ENCODE data around the gene VCAN. TPM values are rescaled to one million over a fixed set of nuclear protein-coding genes. Genes with fewer than 3 reads are reported as not detected.

The VCAN gene
- total RNA-seq, 2 donors from 2014 or later: 9.8 to 27.2 TPM

GRCh38 chr5:83441747-83442146 lies 29.8 kb upstream of the VCAN start:
- no peak overlapping the region for H3K4me3 ChIP-seq
- H3K27me3 ChIP-seq: no peaks in the 10 kb centered on the region
- TF ChIP-seq CTCF (IDR thresholded peaks at IDR 0.05): no peak
- intact Hi-C loops (cut with DNase I): no loop called here
- no peak overlapping the region for H3K9ac ChIP-seq (ENCODE audit: low read depth in 2 of 2, low read length in 2 of 2)
- no peak for DNase-seq
- no peaks in the 10 kb centered on the region for H3K4me1 ChIP-seq
- H3K27ac ChIP-seq: no peak overlapping the region
- no peaks in the 10 kb centered on the region for H3K36me3 ChIP-seq
- no peaks in the 10 kb centered on the region for H3K9me3 ChIP-seq

GRCh38 chr5:83443534-83443933 lies 28.0 kb upstream of the VCAN start:
- H3K27ac ChIP-seq: no peak overlapping the region
- H3K9ac ChIP-seq (ENCODE audit: low read depth in 2 of 2, low read length in 2 of 2): no peak overlapping the region
- no peaks in the 10 kb centered on the region for H3K4me1 ChIP-seq
- no peak for DNase-seq
- no peak overlapping the region for H3K4me3 ChIP-seq
- no peaks in the 10 kb centered on the region for H3K36me3 ChIP-seq
- no peaks in the 10 kb centered on the region for H3K27me3 ChIP-seq
- H3K9me3 ChIP-seq: no peaks in the 10 kb centered on the region
- no peak for TF ChIP-seq CTCF (IDR thresholded peaks at IDR 0.05)
- intact Hi-C loops (cut with DNase I): no loop called here

GRCh38 chr5:83444445-83444844 lies 27.1 kb upstream of the VCAN start:
- Histone ChIP-seq H3K9me3 (no peaks in the 10 kb centered on the region), H3K4me3 (no peak overlapping the region), H3K4me1 (no peaks in the 10 kb centered on the region), H3K36me3 (no peaks in the 10 kb centered on the region), H3K27me3 (no peaks in the 10 kb centered on the region), H3K27ac (no peak overlapping the region), H3K9ac (ENCODE audit: low read depth in 2 of 2, low read length in 2 of 2) (no peak overlapping the region)
- intact Hi-C loops (cut with DNase I): no loop called here
- no peak for TF ChIP-seq CTCF (IDR thresholded peaks at IDR 0.05)
- DNase-seq: no peak

- no peak overlapping the region for H3K27ac ChIP-seq
- no peaks in the 10 kb centered on the region for H3K36me3 ChIP-seq
- no peak overlapping the region for H3K4me3 ChIP-seq
- H3K27me3 ChIP-seq: no peaks in the 10 kb centered on the region
- no peaks in the 10 kb centered on the region for H3K4me1 ChIP-seq
- TF ChIP-seq CTCF (IDR thresholded peaks at IDR 0.05): no peak
- no peak for DNase-seq
- H3K9ac ChIP-seq (ENCODE audit: low read depth in 2 of 2, low read length in 2 of 2): no peak overlapping the region
- H3K9me3 ChIP-seq: no peaks in the 10 kb centered on the region
- intact Hi-C loops (cut with DNase I): no loop called here
These were observed 25.1 kb upstream of the VCAN start for GRCh38 chr5:83446253-83446947.

- Histone ChIP-seq H3K9ac (ENCODE audit: low read depth in 2 of 2, low read length in 2 of 2) (no peak overlapping the region), H3K27ac (no peak overlapping the region), H3K9me3 (no peaks in the 10 kb centered on the region), H3K36me3 (no peaks in the 10 kb centered on the region), H3K4me1 (no peaks in the 10 kb centered on the region), H3K4me3 (no peak overlapping the region), H3K27me3 (no peaks in the 10 kb centered on the region)
- no peak for TF ChIP-seq CTCF (IDR thresholded peaks at IDR 0.05)
- no peak for DNase-seq
- intact Hi-C loops (cut with DNase I): no loop called here
These were observed 24.0 kb upstream of the VCAN start for GRCh38 chr5:83447533-83447932.

All from colonic mucosa (tissue), 4 donors.